Heart right ventricle (tissue), 16 donors: ENCODE results near the gene MCTP1. TPM values are rescaled to one million over a fixed set of nuclear protein-coding genes. Genes with fewer than 3 reads are reported as not detected.

Experiments used
- ATAC-seq, 8 donors: fragments of 200-7000 bp; cut with Tn5 transposase; one replicate each; pipeline ENCODE4 v1.9.1; 2020; ENCODE audit warnings: mild to moderate bottlenecking in 8 of 8, moderate library complexity in 8 of 8, moderate number of reproducible peaks in 1 of 8
- DNase-seq, 2 donors: peaks; one replicate each; pipeline ENCODE4 v3.0.0-alpha.2; 2020
- H3K27ac ChIP-seq, 10 donors: fragments of 200-600 bp; sonication (generic) in 2 of 10; one replicate each; pipeline versions ENCODE4 v1.5.0 to v1.8.0; 2020 to 2022; ENCODE audit warnings: mild to moderate bottlenecking in 3 of 10
- H3K27me3 ChIP-seq, 7 donors: fragments of 200-600 bp; one replicate each; pipeline ENCODE4 v1.8.0; 2021 to 2022; ENCODE audit warnings: mild to moderate bottlenecking in 2 of 7
- H3K36me3 ChIP-seq, 9 donors: fragments of 200-600 bp; sonication (generic) in 1 of 9; one replicate each; pipeline versions ENCODE4 v1.5.0 to v1.8.0; 2020 to 2022; ENCODE audit warnings: mild to moderate bottlenecking in 2 of 9
- H3K4me1 ChIP-seq, 9 donors: fragments of 200-600 bp; sonication (generic) in 1 of 9; one replicate each; pipeline versions ENCODE4 v1.5.0 to v1.8.0; 2020 to 2022; ENCODE audit warnings: mild to moderate bottlenecking in 4 of 9
- H3K4me3 ChIP-seq, 10 donors: fragments of 200-600 bp; sonication (generic) in 2 of 10; one replicate each; pipeline versions ENCODE4 v1.5.0 to v1.8.0; 2020 to 2022; ENCODE audit warnings: mild to moderate bottlenecking in 7 of 10, moderate library complexity in 2 of 10
- H3K9me3 ChIP-seq, 11 donors: fragments of 200-600 bp in 10 of 11; sonication (generic) in 2 of 11; one replicate each; pipeline versions ENCODE4 v1.5.0 to v1.8.0; 2013 to 2022; ENCODE audit warnings: mild to moderate bottlenecking in 2 of 11, control low read depth in 1 of 11, moderate library complexity in 1 of 11
- WGBS, 2 donors: extraction: QIAGEN DNeasy Blood & Tissue Kit; methylation state at CpG; one replicate each; pipeline ENCODE4 v1.1.7; 2013; ENCODE audit warnings: inconsistent platforms in 1 of 2; 5-methylcytosine and 5-hydroxymethylcytosine counted together
- intact Hi-C, 10 donors: fragments of 100-400 bp; cut with DNase I; formaldehyde crosslinking; loops; one replicate each; pipeline versions ENCODE4 v1.11.1 to v1.14.2; 2022
- polyA plus RNA-seq, 2 donors: library from polyadenylated mRNA; stranded (reverse); fragments of 200-250 nt; gene quantifications; one replicate each; pipeline ENCODE4 v1.2.3, GENCODE V29; 2013
- total RNA-seq, 10 donors: library from RNA; stranded (reverse); fragmentation: NEBNext Ultra II Directional in 3 of 10; extraction: Animal tissue kit (Norgen Biotek cat#: 25700) in 3 of 10; gene quantifications; one replicate each; pipeline versions ENCODE4 v1.2.1 to v1.2.4, GENCODE V29; 2021 to 2023
- TF ChIP-seq, protein P1 (sequence below), 9 donors: fragments of 200-600 bp; sonication (generic) in 2 of 9; IDR thresholded peaks; one replicate each; pipeline versions ENCODE4 v1.5.0 to v1.8.0; 2021 to 2022; ENCODE audit warnings: antibody characterized with exemption in 9 of 9, mild to moderate bottlenecking in 5 of 9, moderate library complexity in 1 of 9
- donor health status: Arrhythmogenic right ventricular cardiomyopathy.
- donor health status: ischemic (EF 13 %, LVEDD 7.1; RV severe dilation, severe dysfunction).
- donor health status: healthy with polysubstance abuse.
- donor health status: DM: no; HTN: yes; CAD: no.
- donor health status: DM: no; HTN: no; CAD: no.
- donor health status: ischemic (EF 25% LVEDD 6.9; RV normal size, moderate dysfunction).
- donor health status: ischemic (EF 25% LVEDD 5.7; RV mildly dilated, moderate dysfunction).
- donor health status: healthy.
- donor health status: DM: yes; HTN: yes; CAD: no.
- donor health status: Ischemic cardiomyopathy.
- donor health status: ischemic (EF 35%, LVEDD 5.7; RV mildly dilated, moderate dysfunction).
- donor health status: nonischemic (EF 11% LVEDD 7.7; RV severe dilation, severe dysfunction).
- donor health status: DM: yes; HTN: yes; CAD: no.
- donor health status: PGD.
- donor health status: ischemic (EF 29% LVEDD 5.4; RV normal size, mild dysfunction).
- donor health status: nonischemic (EF 23%, LVEDD 6.1; RV moderate dilation, normal function).

Gene MCTP1
- total and polyA plus RNA-seq, 12 donors = 1.3 to 19.7 (median 5.3) TPM

DNA sequence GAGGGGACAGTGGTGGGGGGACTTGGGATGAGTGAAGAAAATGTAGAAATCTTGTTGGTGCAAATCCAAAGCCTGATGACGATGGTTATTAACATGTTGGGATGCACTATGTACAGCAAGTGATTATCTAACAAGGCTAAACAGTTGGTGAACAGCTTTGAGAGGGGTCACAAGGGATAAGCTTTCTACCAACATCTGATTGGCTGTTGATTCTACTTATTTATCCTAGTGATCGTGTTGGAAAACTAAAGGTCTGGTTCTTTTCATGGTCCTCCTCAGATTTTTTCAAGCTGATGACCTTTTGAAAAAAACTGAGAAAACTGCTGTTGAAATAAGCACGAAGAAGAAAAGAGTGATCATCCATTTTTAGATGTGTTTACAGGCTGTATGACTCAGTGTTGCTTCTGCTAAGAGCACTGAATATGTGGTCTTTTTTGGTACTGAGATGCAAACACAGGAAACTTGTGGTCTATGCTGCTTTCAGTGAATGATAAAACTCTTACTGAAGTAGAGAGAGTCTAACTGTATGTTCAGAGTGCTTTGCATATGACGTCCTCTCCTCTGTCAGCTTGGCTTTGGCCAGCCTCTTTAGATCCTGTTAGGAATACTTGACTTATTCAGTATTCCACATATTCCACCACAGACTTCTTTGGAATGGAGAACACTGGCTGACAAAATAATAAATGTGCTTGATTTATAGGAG, 491.6 kb downstream of the MCTP1 start:
- DNase-seq (no peak), ATAC-seq (no peak)
- WGBS, 2 donors = 65 to 68% methylated on average over 4 of the region's 4 CpGs

DNA sequence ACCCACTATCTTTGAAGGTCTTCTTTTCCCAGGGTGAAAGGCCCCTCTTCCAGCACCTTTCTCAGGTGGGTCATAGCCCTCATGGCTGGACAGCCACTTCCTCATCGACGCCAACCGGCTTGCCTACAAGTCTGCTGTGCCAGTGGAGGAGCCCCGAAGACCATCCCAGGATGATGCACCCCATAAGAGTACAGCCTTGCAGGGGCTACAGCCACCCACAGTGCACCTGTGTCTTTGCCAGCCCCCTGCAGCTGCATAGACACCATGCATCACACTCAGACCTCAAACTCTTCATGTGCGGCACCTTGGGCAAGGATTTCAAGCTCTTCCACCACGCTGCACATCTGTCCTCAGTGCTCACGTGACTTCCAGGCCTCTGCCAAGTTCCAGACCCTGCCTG, 493.1 kb downstream of the MCTP1 start:
- 79 to 82% methylated on average over 7 of the region's 7 CpGs for WGBS, 2 donors
- no peaks in the 10 kb centered on the region for H3K27me3 ChIP-seq
- TF ChIP-seq, protein P1, sequence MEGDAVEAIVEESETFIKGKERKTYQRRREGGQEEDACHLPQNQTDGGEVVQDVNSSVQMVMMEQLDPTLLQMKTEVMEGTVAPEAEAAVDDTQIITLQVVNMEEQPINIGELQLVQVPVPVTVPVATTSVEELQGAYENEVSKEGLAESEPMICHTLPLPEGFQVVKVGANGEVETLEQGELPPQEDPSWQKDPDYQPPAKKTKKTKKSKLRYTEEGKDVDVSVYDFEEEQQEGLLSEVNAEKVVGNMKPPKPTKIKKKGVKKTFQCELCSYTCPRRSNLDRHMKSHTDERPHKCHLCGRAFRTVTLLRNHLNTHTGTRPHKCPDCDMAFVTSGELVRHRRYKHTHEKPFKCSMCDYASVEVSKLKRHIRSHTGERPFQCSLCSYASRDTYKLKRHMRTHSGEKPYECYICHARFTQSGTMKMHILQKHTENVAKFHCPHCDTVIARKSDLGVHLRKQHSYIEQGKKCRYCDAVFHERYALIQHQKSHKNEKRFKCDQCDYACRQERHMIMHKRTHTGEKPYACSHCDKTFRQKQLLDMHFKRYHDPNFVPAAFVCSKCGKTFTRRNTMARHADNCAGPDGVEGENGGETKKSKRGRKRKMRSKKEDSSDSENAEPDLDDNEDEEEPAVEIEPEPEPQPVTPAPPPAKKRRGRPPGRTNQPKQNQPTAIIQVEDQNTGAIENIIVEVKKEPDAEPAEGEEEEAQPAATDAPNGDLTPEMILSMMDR (IDR thresholded peaks at IDR 0.05) = no peak

More for the DNA sequence above, 491.6 kb downstream of the MCTP1 start:
- H3K27ac ChIP-seq = peak overlapping the region in 1 of 10 donors; percentile 67
- TF ChIP-seq, protein P1 (IDR thresholded peaks at IDR 0.05) = no peak
- intact Hi-C loops = no loop called here
- H3K4me1 ChIP-seq = peaks cover 0 to 13% (median 0%) of the 10 kb centered on the region in 9 donors
- no peaks in the 10 kb centered on the region for H3K9me3 ChIP-seq
- H3K36me3 ChIP-seq = peaks cover 0 to 18% (median 0%) of the 10 kb centered on the region in 9 donors
- H3K4me3 ChIP-seq = no peak overlapping the region
- no peaks in the 10 kb centered on the region for H3K27me3 ChIP-seq

DNA sequence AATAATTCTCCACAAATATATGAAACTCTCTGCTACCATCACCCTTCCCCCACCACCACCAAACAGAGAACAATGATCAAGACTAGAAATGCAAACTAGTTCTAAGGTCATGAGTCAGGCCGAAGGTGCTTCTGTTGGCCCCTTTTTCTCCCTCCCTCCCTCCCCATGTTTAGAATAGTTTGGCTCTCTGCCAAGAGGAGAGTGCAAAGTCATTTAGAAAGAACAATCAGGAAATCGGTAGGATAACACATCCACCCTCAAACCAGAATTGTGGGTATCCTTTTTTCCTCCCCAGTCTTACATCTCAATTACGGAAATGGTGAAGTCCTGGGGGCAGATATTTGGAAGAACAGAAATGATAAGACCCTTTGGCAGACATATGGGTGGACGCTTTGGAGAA, 496.4 kb downstream of the MCTP1 start:
- no peak for DNase-seq
- 71 to 72% methylated on average over 4 of the region's 4 CpGs for WGBS, 2 donors
- no peaks in the 10 kb centered on the region for H3K27me3 ChIP-seq
- no peak for ATAC-seq
- no peaks in the 10 kb centered on the region for H3K9me3 ChIP-seq
- peaks cover 0 to under 1% (median 0%) of the 10 kb centered on the region in 9 donors for H3K4me1 ChIP-seq
- intact Hi-C loops = loop anchor here in 1 of 10 donors (1.0 kb wide), 1 partner anchor 11 kb away; no protein-coding TSS in a partner anchor
- TF ChIP-seq, protein P1 (IDR thresholded peaks at IDR 0.05) = no peak
- no peak overlapping the region for H3K4me3 ChIP-seq
- H3K27ac ChIP-seq = no peak overlapping the region
- peaks cover 0 to 5% (median 0%) of the 10 kb centered on the region in 9 donors for H3K36me3 ChIP-seq

More for the DNA sequence above, 493.1 kb downstream of the MCTP1 start:
- H3K36me3 ChIP-seq = peaks cover 0 to 15% (median 0%) of the 10 kb centered on the region in 9 donors
- H3K4me3 ChIP-seq = no peak overlapping the region
- intact Hi-C loops = no loop called here
- peaks cover 0 to 13% (median 0%) of the 10 kb centered on the region in 9 donors for H3K4me1 ChIP-seq
- ATAC-seq (no peak), DNase-seq (peak in 1 of 2 donors; percentile 4)
- H3K9me3 ChIP-seq = no peaks in the 10 kb centered on the region
- no peak overlapping the region for H3K27ac ChIP-seq

DNA sequence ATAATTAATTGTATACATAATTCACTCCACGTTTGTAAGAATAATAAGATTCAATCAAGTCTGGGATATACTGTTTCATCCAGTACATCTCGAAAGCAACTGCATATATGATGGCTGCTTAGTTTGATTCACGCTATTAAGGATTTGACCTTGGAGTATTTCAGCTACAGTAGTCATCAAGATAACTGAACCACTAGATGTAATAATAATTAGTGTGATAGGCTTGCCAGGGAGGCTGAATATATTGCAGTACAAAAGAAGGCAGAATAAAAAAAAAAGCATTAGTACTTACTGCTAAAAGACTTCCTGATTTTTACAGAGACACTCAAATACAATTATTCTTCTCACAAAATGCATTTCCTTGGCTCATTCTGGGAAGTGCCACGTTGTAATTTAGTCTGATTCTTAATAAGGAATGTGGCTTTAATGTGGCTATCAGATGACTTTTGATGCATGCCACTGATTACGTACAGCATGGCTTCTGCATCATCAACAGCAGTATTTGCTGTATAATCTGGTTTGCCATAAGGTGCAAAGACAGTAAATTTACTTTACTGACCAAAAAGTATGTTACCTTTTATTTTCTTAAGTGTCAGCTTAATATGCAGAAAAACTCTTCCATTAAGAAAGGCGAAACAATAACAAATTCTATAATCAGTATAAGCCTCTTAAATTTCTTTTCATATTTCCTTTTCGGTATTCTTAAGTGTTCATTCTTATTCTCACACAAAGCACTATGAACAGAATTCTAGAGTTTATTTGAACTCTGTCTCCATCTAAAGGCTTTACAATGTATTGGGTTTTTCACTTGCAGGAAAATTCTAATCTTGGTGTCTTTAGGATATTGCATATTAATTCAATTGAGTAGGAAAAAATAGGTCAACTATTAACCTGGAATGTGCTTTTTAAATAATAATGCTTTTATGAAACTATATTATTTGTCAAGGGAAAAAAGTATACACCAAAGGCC, 500.1 kb downstream of the MCTP1 start:
- Histone ChIP-seq H3K9me3 (no peaks in the 10 kb centered on the region), H3K27ac (no peak overlapping the region), H3K4me3 (no peak overlapping the region), H3K27me3 (peaks cover 0 to 5% (median 0%) of the 10 kb centered on the region in 7 donors), H3K4me1 (no peaks in the 10 kb centered on the region), H3K36me3 (peaks cover 0 to 5% (median 0%) of the 10 kb centered on the region in 9 donors)
- TF ChIP-seq, protein P1 (IDR thresholded peaks at IDR 0.05) = peak in 3 of 9 donors; percentile 8 to 36 (median 13)
- no peak for ATAC-seq
- 70% methylated on average over 7 of the region's 7 CpGs for WGBS, 2 donors
- intact Hi-C loops = no loop called here
- no peak for DNase-seq
